ENCODE results near the gene RETREG2.

Gene RETREG2

GRCh38 chr2:219230059-219230540, 52.0 kb downstream of the RETREG2 start:
- H3K4me3 ChIP-seq (ENCODE audit: low read depth, low read length) = peak overlapping the region; percentile 96
- peak; percentile 66 for DNase-seq (ENCODE audit: low read depth)
- TF ChIP-seq CTCF (IDR thresholded peaks at IDR 0.05; ENCODE audit: insufficient read depth, low read depth, low read length, missing control alignments) = no peak

- H3K4me3 ChIP-seq (ENCODE audit: low read depth, low read length) = no peak overlapping the region
- DNase-seq (ENCODE audit: low read depth) = no peak
- no peak for TF ChIP-seq CTCF (IDR thresholded peaks at IDR 0.05; ENCODE audit: insufficient read depth, low read depth, low read length, missing control alignments)
Observed at GRCh38 chr2:219234331-219234730, 56.3 kb downstream of the RETREG2 start.
